Neural cell (in vitro differentiated cells): ENCODE data around the gene DNAJC11.

Source experiments
- CTCF ChIP-seq: fragments of 450-650 bp; IDR thresholded peaks from 2 replicates; pipeline ENCODE4 v1.5.1; 2014; ENCODE audit warnings: antibody characterized with exemption, mild to moderate bottlenecking, moderate library complexity; ENCODE audit not compliant: poor library complexity, severe bottlenecking
- EP300 ChIP-seq: fragments of 450-650 bp; conservative IDR thresholded peaks from 2 replicates; pipeline ENCODE4 v1.6.1; 2014; ENCODE audit warnings: antibody characterized with exemption, mild to moderate bottlenecking, moderate library complexity; ENCODE audit not compliant: poor library complexity, severe bottlenecking
- EZH2 ChIP-seq: fragments of 200-600, 300-800 bp; shearing (Covaris generic), sonication (generic); IDR thresholded peaks from 2 replicates; pipeline ENCODE4 v1.6.1; 2014; ENCODE audit warnings: antibody characterized with exemption, low read length, borderline replicate concordance, mild to moderate bottlenecking; ENCODE audit not compliant: insufficient read depth, poor library complexity, severe bottlenecking
- MXI1 ChIP-seq: fragments of 450-650 bp; conservative IDR thresholded peaks from 2 replicates; pipeline ENCODE4 v1.6.1; 2014; ENCODE audit warnings: antibody characterized with exemption, mild to moderate bottlenecking; ENCODE audit not compliant: poor library complexity, severe bottlenecking
- RAD21 ChIP-seq: fragments of 450-650 bp; conservative IDR thresholded peaks from 2 replicates; pipeline ENCODE4 v1.6.1; 2014; ENCODE audit warnings: antibody characterized with exemption, mild to moderate bottlenecking, moderate library complexity
- REST ChIP-seq: IDR thresholded peaks from 2 replicates; pipeline ENCODE4 v1.6.1; 2012; ENCODE audit warnings: borderline replicate concordance
- SMC3 ChIP-seq: fragments of 450-650 bp; conservative IDR thresholded peaks from 2 replicates; pipeline ENCODE4 v1.6.1; 2014; ENCODE audit warnings: antibody characterized with exemption, mild to moderate bottlenecking, moderate library complexity; ENCODE audit not compliant: poor library complexity

GRCh38 chr1:6657138-6657537 lies 44.5 kb downstream of the DNAJC11 start:
- no peak for TF ChIP-seq CTCF
- no peak for TF ChIP-seq EZH2
- TF ChIP-seq REST = no peak
- TF ChIP-seq EP300 = no peak
- no peak for TF ChIP-seq RAD21
- no peak for TF ChIP-seq SMC3
- no peak for TF ChIP-seq MXI1
